GM20000 (cell line): ENCODE measurements around the gene UBTFL1.

Experiments used
- DNase-seq: peaks from one replicate; pipeline ENCODE4 v3.0.0; 2012; ENCODE audit warnings: low spot score
- TF ChIP-seq, protein P1 (sequence below): IDR thresholded peaks from 2 replicates; pipeline ENCODE4 v1.5.1; 2012; ENCODE audit warnings: mild to moderate bottlenecking, control low read depth; ENCODE audit errors: extremely low read depth, missing control alignments

The UBTFL1 gene

GRCh38 chr11:90124946-90125345 is 39.2 kb downstream of the UBTFL1 start:
- TF ChIP-seq, protein P1, sequence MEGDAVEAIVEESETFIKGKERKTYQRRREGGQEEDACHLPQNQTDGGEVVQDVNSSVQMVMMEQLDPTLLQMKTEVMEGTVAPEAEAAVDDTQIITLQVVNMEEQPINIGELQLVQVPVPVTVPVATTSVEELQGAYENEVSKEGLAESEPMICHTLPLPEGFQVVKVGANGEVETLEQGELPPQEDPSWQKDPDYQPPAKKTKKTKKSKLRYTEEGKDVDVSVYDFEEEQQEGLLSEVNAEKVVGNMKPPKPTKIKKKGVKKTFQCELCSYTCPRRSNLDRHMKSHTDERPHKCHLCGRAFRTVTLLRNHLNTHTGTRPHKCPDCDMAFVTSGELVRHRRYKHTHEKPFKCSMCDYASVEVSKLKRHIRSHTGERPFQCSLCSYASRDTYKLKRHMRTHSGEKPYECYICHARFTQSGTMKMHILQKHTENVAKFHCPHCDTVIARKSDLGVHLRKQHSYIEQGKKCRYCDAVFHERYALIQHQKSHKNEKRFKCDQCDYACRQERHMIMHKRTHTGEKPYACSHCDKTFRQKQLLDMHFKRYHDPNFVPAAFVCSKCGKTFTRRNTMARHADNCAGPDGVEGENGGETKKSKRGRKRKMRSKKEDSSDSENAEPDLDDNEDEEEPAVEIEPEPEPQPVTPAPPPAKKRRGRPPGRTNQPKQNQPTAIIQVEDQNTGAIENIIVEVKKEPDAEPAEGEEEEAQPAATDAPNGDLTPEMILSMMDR = no peak
- DNase-seq = no peak

- TF ChIP-seq, protein P1 = no peak
Observed at GRCh38 chr11:90133560-90134477, 48.1 kb downstream of the UBTFL1 start.

DNA sequence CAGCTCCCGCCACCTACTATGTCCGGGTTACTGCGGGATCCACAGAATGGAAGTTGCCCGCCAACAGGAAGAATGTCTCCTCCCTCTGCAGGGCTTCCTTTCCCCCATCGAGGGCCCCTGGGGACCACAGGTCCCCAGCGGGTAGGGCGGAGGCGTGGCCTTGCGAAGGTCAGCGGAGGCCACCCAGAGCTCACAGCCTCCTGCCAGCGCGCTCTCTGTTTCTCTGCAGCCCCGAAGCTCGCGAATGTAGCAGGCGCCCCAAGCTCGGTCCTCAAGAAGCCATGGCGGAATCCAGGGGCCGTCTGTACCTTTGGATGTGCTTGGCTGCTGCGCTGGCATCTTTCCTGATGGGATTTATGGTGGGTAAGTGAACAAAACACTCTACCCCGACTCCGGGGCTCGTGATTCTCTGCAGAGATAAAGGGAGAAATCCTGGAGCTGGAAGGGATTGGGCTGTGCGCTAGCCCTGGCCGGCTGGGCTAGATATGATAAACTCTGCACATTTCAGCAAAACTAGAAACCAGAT is 48.8 kb downstream of the UBTFL1 start, which contains the start of gene NAALAD2:
Gene NAALAD2 (plus strand): TSS at position 186 of the 526 bp plus-strand sequence. CDS start 96 bp downstream, at position 282.
- DNase-seq = peak; percentile 12
- TF ChIP-seq, protein P1 = no peak

More at GRCh38 chr11:90133560-90134477, 48.1 kb downstream of the UBTFL1 start:
- no peak for DNase-seq

DNA sequence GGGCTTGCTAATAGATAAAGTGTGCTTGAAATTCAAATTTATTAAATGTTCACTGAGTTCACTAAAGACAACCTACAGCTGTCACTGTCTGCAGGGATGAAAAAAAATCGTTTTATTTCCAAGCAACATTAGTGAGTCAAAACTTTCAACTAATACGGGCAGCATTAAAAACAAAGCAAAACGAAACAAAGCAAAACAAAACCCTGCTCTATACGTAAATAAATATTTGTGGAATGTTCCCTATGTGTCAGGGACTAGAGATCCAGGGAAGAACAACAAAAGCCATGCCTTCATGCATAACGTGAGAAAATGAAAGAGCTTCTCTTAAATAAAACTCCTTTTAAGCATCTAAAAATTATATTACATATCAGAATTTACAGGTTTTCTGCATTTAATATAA is 49.3 kb downstream of the UBTFL1 start:
- TF ChIP-seq, protein P1 = no peak
- DNase-seq = no peak
